ENCODE data around the gene RTTN.
A peak's percentile ranks its signal among the peaks of the same experiment; 100 is the strongest.

Gene RTTN

GRCh38 chr18:69957747-69958146, 247.7 kb downstream of the RTTN start:
- Histone ChIP-seq H4K20me1 (ENCODE audit: insufficient read depth, low read length) (no peaks in the 10 kb centered on the region), H3K9me2 (replicated peaks; ENCODE audit: insufficient read depth, low read length) (no peaks in the 10 kb centered on the region), H3K4me2 (ENCODE audit: low read depth, low read length) (peak overlapping the region; percentile 65), H3K4me1 (ENCODE audit: low read length) (peaks cover 33% of the 10 kb centered on the region), H3F3A (ENCODE audit: insufficient read depth, low read length) (peaks cover 17% of the 10 kb centered on the region), H3K36me3 (replicated peaks; ENCODE audit: insufficient read depth, low read length) (no peaks in the 10 kb centered on the region), H3K79me2 (ENCODE audit: low read length) (no peaks in the 10 kb centered on the region), H2AFZ (ENCODE audit: low read length) (peak overlapping the region; percentile 83), H3K9ac (ENCODE audit: low read length) (peak overlapping the region; percentile 44; the same call in 1 of the 2 replicates), H3K4me3 (ENCODE audit: low read length) (peak overlapping the region; percentile 54), H3K27me3 (replicated peaks; ENCODE audit: insufficient read depth, low read length) (no peaks in the 10 kb centered on the region), H3K27ac (ENCODE audit: low read length) (peak overlapping the region; percentile 67; the same call in 1 of the 2 replicates), H3K9me3 (replicated peaks; ENCODE audit: insufficient read depth, low read length) (no peaks in the 10 kb centered on the region)
- no peak for DNase-seq
- TF ChIP-seq CTCF (IDR thresholded peaks at IDR 0.05; ENCODE audit: low read length) (no peak), EZH2phosphoT487 (IDR thresholded peaks at IDR 0.05; ENCODE audit: low read length) (no peak), EZH2 (optimal IDR thresholded peaks at IDR 0.05; ENCODE audit: low read depth, low read length) (no peak)

GRCh38 chr18:69956665-69957620, 248.5 kb downstream of the RTTN start:
- Histone ChIP-seq H3K9ac (ENCODE audit: low read length) (peak overlapping the region; percentile 44), H3K9me3 (replicated peaks; ENCODE audit: insufficient read depth, low read length) (no peaks in the 10 kb centered on the region), H2AFZ (ENCODE audit: low read length) (peak overlapping the region; percentile 83), H3F3A (ENCODE audit: insufficient read depth, low read length) (peaks cover 17% of the 10 kb centered on the region), H3K9me2 (replicated peaks; ENCODE audit: insufficient read depth, low read length) (no peaks in the 10 kb centered on the region), H3K36me3 (replicated peaks; ENCODE audit: insufficient read depth, low read length) (no peaks in the 10 kb centered on the region), H3K4me3 (ENCODE audit: low read length) (peak overlapping the region; percentile 54), H4K20me1 (ENCODE audit: insufficient read depth, low read length) (no peaks in the 10 kb centered on the region), H3K4me1 (ENCODE audit: low read length) (peaks cover 33% of the 10 kb centered on the region), H3K4me2 (ENCODE audit: low read depth, low read length) (peak overlapping the region; percentile 65), H3K27ac (ENCODE audit: low read length) (peak overlapping the region; percentile 67; the same call in 1 of the 2 replicates), H3K79me2 (ENCODE audit: low read length) (no peaks in the 10 kb centered on the region), H3K27me3 (replicated peaks; ENCODE audit: insufficient read depth, low read length) (no peaks in the 10 kb centered on the region)
- peak; percentile 71 for DNase-seq
- no peak for TF ChIP-seq EZH2phosphoT487 (IDR thresholded peaks at IDR 0.05; ENCODE audit: low read length)
- TF ChIP-seq EZH2 (optimal IDR thresholded peaks at IDR 0.05; ENCODE audit: low read depth, low read length) = no peak
- no peak for TF ChIP-seq CTCF (IDR thresholded peaks at IDR 0.05; ENCODE audit: low read length)

- Histone ChIP-seq H4K20me1 (ENCODE audit: insufficient read depth, low read length) (no peaks in the 10 kb centered on the region), H3K4me2 (ENCODE audit: low read depth, low read length) (peak overlapping the region; percentile 65; the same call in 1 of the 2 replicates), H3K4me3 (ENCODE audit: low read length) (no peak overlapping the region), H3K27ac (ENCODE audit: low read length) (no peak overlapping the region), H3K36me3 (replicated peaks; ENCODE audit: insufficient read depth, low read length) (no peaks in the 10 kb centered on the region), H2AFZ (ENCODE audit: low read length) (no peak overlapping the region), H3F3A (ENCODE audit: insufficient read depth, low read length) (peaks cover 17% of the 10 kb centered on the region), H3K27me3 (replicated peaks; ENCODE audit: insufficient read depth, low read length) (no peaks in the 10 kb centered on the region), H3K9me2 (replicated peaks; ENCODE audit: insufficient read depth, low read length) (no peaks in the 10 kb centered on the region), H3K4me1 (ENCODE audit: low read length) (peaks cover 33% of the 10 kb centered on the region), H3K9me3 (replicated peaks; ENCODE audit: insufficient read depth, low read length) (no peaks in the 10 kb centered on the region), H3K79me2 (ENCODE audit: low read length) (no peaks in the 10 kb centered on the region), H3K9ac (ENCODE audit: low read length) (no peak overlapping the region)
- DNase-seq = no peak
- TF ChIP-seq EZH2phosphoT487 (IDR thresholded peaks at IDR 0.05; ENCODE audit: low read length) = no peak
- TF ChIP-seq CTCF (IDR thresholded peaks at IDR 0.05; ENCODE audit: low read length) = no peak
- TF ChIP-seq EZH2 (optimal IDR thresholded peaks at IDR 0.05; ENCODE audit: low read depth, low read length) = no peak
Measured at GRCh38 chr18:69956057-69956456, 249.4 kb downstream of the RTTN start.
